NCI-H345 (cell line): ENCODE measurements around the gene STT3B.
"Not testable (repeated sequence)": the region's sequence is repeated elsewhere in the genome, so short reads cannot be mapped to it uniquely, and the experiment has no call there.

ENCODE experiments used
- DNase-seq: peaks from one replicate; lab custom pipeline; 2025; lab: John Stamatoyannopoulos, UW

STT3B gene

GRCh38 chr3:31532587-31533168 is at the start of gene STT3B:
STT3B (plus strand) TSS chr3:31532925; CDS start chr3:31532999, 74 bp downstream.
- DNase-seq: peak; percentile 69

GRCh38 chr3:31483776-31484175 is 48.9 kb upstream of the STT3B start:
- no peak for DNase-seq

- DNase-seq: no peak
Measured at GRCh38 chr3:31485196-31485595, 47.5 kb upstream of the STT3B start.

GRCh38 chr3:31486865-31487533 is 45.7 kb upstream of the STT3B start:
- no peak for DNase-seq

DNA sequence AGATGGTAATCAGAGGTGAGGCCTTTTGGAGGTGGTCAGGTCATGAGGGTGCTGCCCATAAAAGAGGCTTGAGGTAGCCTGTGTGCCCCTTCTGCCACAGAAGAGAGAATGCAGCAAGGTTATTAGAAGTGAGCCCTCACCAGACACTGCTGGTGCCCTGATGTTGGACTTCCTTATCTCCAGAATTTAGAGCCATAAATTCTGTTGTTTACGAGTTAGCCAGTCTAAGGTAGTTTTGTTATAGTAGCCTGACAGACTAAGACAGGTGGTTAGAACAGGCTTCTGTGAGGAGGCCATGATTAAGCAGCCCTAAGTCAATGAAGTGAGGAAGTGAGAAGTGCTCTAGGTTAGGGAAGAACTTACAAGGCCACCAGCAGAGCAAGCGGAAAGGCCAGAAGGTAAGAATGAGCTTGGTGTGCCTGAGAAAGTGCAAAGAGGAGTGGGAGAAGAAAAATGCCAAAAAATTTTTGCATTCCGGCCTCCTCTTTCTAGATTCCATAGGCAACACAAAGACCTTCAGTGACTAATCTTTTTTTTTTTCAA is 44.2 kb upstream of the STT3B start:
- DNase-seq: no peak

- no peak for DNase-seq
Measured at GRCh38 chr3:31490502-31490901, 42.2 kb upstream of the STT3B start.

GRCh38 chr3:31491660-31492059 is 41.1 kb upstream of the STT3B start:
- no peak for DNase-seq

- DNase-seq: no peak
Measured at GRCh38 chr3:31493149-31493548, 39.6 kb upstream of the STT3B start.

DNA sequence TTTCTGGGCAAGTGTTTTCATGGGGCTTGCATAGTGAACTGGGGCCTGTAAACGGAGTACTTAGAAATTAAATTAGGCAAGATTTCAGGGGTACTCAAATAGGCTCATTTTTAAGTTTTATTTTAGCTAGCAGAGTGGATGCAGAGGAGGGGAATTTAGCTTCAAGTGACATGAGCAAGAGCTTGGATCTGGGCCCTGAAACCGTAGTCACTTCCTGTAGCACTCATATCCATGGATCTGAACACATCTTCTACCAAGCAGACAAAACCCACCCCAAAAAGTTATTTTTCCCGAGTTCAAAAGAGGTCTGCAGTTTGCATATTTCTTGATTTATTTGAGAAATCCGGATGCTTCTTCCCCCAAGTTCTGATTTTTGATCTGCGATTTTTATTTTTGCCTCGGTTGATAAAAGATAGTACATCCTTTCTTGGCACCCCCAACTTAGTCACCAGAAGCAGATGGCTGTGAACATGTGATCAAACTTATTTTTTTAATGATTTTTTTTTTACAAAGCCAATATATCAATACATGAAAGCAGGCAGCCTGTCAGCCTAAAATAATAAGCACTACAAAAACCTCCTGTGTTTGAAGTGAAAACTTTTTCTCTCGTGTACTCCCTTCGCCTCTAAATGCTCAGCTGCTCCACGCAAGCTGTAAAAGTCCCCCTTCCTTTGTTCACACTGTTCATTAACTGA is 36.6 kb upstream of the STT3B start:
- no peak for DNase-seq

DNA sequence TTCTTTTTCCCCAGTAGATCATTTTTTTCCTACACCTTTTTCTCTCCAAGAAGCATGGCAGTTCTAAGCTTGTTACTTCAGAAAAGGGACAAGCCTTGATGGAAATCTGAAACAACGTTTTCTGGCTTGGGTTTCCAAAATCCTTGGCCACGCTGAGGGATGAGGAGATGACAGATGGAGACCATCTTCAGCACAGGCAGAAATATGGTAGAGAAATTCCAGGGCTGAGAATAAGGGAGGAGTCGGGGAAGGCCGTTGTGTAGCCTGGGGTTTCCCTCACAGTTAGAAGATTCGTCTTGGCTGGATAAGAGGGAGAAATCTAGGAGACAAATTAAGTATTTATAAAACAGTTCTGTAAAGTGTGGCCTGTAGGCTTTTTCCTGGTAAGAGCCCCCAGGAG is 33.9 kb upstream of the STT3B start:
- DNase-seq: no peak

- DNase-seq: no peak
Measured at GRCh38 chr3:31499281-31499680, 33.4 kb upstream of the STT3B start.

- DNase-seq: no peak
Measured at GRCh38 chr3:31502803-31503221, 29.9 kb upstream of the STT3B start.

DNA sequence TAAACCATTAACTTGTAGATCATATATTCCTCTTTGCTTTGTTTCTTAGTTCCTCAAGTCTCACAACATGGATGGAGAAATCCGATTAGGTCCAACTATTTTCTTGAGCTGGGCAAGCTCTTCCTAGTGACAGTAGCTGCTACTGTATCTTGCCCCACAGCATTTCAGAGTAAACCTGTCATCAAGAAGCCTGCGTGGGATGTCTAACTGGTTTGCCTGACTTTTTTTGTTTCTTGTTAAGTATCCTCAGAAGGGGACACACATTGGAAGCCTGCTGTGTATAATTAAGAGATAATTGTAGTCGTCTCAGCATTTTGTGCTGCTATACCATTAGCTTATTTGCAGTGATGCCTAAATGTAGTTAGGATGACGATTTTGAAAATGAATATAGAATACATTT is 29.3 kb upstream of the STT3B start:
- no peak for DNase-seq

- no peak for DNase-seq
Measured at GRCh38 chr3:31504230-31504629, 28.5 kb upstream of the STT3B start.

DNA sequence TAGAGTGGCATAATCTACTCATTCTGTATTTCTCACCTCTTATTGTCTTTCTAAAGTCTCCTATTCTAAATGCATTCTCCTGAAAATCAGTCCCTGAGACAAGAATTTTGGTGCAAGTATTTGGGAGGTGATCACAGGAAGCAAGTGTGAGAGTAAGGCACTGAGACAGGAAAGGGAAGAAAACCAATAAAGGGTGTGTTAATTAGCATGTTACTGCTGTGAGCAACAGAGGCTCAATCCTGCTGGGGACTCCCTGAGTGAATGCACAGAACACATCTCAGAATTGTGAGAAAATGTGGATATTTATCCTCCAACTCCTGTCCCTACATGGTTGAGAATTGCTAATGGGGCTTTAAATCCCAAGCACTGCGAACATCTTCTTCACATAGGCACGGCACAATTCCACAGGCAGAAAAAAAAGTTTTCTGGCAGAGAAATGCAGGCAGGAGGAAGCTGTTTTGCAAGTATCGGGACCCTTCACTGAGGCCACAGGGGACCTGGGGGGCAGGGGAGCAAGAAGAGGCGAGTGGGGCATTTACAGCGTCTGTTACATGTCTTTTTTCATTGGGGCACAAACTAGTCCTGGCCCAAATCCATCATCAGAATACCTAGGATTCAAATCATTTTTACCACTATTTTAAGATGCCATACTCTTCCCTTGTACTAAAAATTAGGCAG is 27.2 kb upstream of the STT3B start:
- DNase-seq: no peak

DNA sequence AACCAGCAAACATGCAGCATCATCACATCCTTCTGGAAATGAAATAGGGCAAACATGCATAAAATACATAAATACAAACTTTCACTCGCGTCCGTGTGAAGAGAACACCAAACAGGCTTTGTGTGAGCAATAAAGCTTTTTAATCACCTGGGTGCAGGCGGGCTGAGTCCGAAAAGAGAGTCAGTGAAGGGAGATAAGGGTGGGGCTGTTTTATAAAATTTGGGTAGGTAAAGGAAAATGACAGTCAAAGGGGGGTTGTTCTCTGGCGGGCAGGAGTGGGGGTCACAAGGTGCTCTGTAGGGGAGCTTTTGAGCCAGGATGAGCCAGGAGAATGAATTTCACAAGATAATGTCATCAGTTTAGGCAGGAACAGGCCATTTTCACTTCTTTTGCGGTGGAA is 26.2 kb upstream of the STT3B start:
- not testable (repeated sequence) for DNase-seq

DNA sequence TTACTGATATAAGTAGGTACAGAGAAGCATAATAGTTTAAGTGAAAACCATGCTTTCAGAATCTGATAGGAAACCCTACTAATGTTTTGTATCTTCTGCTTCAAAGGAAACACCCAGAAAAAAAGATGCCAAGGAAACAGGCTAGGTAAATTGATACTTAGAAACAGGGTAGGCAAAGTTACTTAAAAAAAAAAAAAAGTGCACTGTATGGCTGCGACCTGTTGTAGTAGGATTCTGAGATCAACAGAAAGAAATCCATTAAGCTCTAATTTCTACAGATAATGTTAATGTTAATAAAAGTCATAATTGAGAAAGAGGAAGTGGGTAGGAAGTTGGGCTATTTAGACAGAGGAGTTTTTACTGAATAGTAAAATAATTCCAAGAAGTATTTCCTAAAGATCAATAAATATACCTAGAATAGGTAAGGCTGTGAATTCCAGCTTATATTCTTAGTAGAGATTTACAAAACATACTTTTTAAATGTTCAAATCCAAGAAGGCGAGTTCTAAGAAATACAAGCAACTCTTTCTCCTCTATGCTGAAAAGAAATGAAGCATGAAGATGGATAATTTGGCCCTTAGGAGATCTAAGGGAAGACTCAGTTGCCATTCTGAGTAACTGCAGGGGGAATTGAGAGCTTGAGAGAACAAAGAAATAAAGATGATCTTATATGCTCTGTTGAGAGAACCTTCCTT is 24.1 kb upstream of the STT3B start:
- DNase-seq: no peak

DNA sequence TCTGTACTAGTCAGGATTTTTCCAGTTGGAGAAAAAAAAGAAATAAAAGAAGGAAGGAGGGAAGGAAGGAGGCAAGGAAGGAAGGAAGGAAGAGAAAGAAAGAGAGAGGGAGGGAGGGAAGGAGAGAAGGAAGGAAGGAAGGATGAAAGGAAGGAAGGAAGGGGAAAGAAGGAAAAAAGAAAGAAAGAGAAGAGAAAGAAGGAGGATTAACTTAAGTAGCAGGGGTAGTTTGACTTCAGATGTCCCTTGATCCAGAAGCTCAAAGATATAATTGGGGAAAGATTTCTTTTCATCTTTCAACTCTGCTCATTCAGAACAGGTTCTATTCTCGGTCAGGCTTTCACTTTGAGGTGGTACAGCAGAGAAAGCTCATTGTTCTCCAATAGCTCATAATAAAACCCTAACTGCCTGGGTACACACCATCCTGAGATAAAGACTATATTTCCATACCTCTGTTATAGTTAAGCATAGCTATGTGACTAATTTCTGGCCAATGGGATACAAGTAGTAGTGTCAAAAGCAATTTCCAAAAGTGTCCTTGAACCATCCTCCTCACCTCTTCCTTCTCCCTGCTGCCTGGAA is 23.5 kb upstream of the STT3B start:
- no peak for DNase-seq

GRCh38 chr3:31514570-31514969 is 18.2 kb upstream of the STT3B start:
- no peak for DNase-seq

DNA sequence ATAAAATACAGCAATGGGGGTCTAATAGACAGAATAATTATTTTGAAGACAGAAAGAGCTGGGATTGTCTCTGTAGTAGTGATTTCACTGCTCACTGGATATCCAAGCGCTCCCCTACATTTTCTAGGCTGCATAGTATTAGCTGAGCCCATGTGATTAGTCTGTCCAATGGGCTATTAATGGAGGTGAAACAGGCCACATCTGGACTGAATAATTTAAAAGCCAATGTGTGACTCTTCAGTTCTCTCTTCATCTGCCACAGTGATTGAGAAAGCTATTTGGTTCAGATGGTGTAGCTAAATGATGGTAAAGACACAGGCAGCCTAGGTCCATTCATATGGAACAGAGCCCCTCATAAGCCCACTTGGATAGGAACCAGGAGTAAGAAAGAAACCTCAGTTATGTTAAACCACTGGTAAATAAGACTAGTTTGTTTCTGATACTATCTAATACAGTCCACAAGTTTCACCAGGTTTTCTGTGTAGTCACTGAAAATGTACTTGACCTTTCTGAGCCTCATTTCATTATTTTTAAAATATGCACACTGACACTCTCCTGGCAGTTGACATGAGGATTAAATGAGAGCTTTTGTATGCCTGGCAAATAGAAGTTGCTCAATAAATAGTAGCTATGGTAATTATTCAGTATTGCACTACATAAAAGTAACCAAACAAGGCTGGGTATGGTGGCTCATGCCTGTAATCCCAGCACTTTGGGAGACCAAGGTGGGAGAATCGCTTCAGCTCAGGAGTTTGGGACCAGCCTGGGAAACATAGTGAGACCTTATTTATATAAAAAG is 17.0 kb upstream of the STT3B start:
- DNase-seq: no peak

GRCh38 chr3:31516757-31517156 is 16.0 kb upstream of the STT3B start:
- DNase-seq: no peak
